Left lung (tissue), 10 donors: ENCODE measurements around the gene PCDHAC1. TPM values are rescaled to one million over a fixed set of nuclear protein-coding genes. Genes with fewer than 3 reads are reported as not detected.

Source experiments
- ATAC-seq: fragments of 200-7000 bp; cut with Tn5 transposase; one replicate; pipeline ENCODE4 v1.9.1; 2020; ENCODE audit warnings: moderate library complexity
- DNase-seq, 4 donors: peaks; one replicate each; pipeline ENCODE4 v3.0.0-alpha.2; 2013 to 2020
- H3K27ac ChIP-seq, 2 donors: fragments of 200-600 bp; sonication (generic) in 1 of 2; one replicate each; pipeline versions ENCODE4 v1.5.0 to v1.8.0; 2020 to 2021
- H3K27me3 ChIP-seq, 2 donors: fragments of 200-600 bp; sonication (generic) in 1 of 2; one replicate each; pipeline versions ENCODE4 v1.5.0 to v1.8.0; 2020 to 2021
- H3K36me3 ChIP-seq, 2 donors: fragments of 200-600 bp; sonication (generic) in 1 of 2; one replicate each; pipeline versions ENCODE4 v1.5.0 to v1.8.0; 2020 to 2021
- H3K4me1 ChIP-seq, 2 donors: fragments of 200-600 bp; one replicate each; pipeline ENCODE4 v1.8.0; 2021
- H3K4me3 ChIP-seq, 2 donors: fragments of 200-600 bp; sonication (generic) in 1 of 2; one replicate each; pipeline versions ENCODE4 v1.5.0 to v1.8.0; 2020 to 2021; ENCODE audit warnings: mild to moderate bottlenecking in 1 of 2
- H3K9me3 ChIP-seq, 2 donors: fragments of 200-600 bp; sonication (generic) in 1 of 2; one replicate each; pipeline versions ENCODE4 v1.5.0 to v1.8.0; 2020 to 2021
- intact Hi-C, 2 donors: fragments of 100-400 bp; cut with DNase I; formaldehyde crosslinking; loops; one replicate each; pipeline versions ENCODE4 v1.11.2 to v1.14.2; 2022
- polyA plus RNA-seq, 6 donors: library from polyadenylated mRNA; unstranded; fragments of 120-200 nt; gene quantifications; one replicate each; pipeline ENCODE4 v1.2.1, GENCODE V29; 2013; ENCODE audit not compliant: insufficient read length in 6 of 6
- total RNA-seq, 2 donors: library from RNA; stranded (reverse); fragmentation: NEBNext Ultra II Directional; extraction: Animal tissue kit (Norgen Biotek cat#: 25700); gene quantifications; one replicate each; pipeline ENCODE4 v1.2.1, GENCODE V29; 2021
- TF ChIP-seq, protein P1 (sequence below), 2 donors: fragments of 200-600 bp; sonication (generic) in 1 of 2; IDR thresholded peaks; one replicate each; pipeline versions ENCODE4 v1.5.0 to v1.8.0; 2021; ENCODE audit warnings: antibody characterized with exemption in 2 of 2
- donor health status: DM: no; HTN: yes; CAD: no.
- donor health status: DM: no; HTN: no; CAD: no.

Gene PCDHAC1
- total and polyA plus RNA-seq, 8 donors = 0.26 to 8.3 (median 0.33) TPM

DNA sequence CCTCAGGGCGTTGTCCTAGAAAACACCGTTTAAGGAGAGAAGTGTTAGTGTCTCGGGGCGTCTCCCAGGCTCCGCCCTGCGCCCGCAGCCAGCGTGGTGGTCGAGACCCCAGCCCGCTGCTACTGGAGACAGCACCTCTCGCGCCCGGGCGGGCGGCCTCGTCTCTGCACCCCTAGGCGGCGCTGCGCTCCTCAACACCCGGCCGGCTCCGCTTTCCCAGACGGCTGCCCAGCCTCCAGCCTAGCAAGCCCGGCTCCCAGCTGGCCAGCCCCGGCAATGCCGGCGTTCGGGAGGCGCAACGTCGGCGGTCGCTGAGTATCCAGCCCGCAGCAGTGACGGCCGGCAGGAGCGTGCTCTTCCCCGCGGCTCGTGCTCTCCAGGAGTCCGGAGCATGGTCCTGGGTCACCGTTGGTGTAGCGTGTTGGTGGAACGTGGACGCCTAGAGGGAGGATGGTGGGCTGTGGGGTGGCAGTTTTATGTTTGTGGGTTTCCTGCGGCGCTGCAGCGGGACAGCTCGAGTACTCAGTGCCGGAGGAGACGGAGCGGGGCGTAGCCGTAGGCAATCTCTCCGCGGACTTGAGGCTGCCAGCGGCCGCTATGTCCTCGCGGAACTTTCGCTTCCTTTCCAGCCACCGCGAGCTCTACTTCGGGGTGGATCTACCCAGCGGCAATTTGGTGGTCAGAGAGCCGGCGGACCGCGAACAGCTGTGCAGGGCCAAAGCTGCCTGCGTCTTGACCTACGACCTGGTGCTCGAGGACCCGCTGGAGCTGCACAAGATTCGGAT lies 536 bp downstream of the PCDHAC1 start:
- DNase-seq = peak; percentile 62 to 93 (median 83)
- H3K4me1 ChIP-seq = peaks cover 0 to 5% of the 10 kb centered on the region in 2 donors
- peaks cover 0 to 1% of the 10 kb centered on the region in 2 donors for H3K9me3 ChIP-seq
- no peak overlapping the region for H3K27ac ChIP-seq
- peaks cover 4 to 78% of the 10 kb centered on the region in 2 donors for H3K27me3 ChIP-seq
- ATAC-seq = peak; percentile 99
- intact Hi-C loops = no loop called here
- TF ChIP-seq, protein P1, sequence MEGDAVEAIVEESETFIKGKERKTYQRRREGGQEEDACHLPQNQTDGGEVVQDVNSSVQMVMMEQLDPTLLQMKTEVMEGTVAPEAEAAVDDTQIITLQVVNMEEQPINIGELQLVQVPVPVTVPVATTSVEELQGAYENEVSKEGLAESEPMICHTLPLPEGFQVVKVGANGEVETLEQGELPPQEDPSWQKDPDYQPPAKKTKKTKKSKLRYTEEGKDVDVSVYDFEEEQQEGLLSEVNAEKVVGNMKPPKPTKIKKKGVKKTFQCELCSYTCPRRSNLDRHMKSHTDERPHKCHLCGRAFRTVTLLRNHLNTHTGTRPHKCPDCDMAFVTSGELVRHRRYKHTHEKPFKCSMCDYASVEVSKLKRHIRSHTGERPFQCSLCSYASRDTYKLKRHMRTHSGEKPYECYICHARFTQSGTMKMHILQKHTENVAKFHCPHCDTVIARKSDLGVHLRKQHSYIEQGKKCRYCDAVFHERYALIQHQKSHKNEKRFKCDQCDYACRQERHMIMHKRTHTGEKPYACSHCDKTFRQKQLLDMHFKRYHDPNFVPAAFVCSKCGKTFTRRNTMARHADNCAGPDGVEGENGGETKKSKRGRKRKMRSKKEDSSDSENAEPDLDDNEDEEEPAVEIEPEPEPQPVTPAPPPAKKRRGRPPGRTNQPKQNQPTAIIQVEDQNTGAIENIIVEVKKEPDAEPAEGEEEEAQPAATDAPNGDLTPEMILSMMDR (IDR thresholded peaks at IDR 0.05) = peak; percentile 61 to 75
- H3K36me3 ChIP-seq = no peaks in the 10 kb centered on the region
- H3K4me3 ChIP-seq = peak overlapping the region; percentile 37 to 46

DNA sequence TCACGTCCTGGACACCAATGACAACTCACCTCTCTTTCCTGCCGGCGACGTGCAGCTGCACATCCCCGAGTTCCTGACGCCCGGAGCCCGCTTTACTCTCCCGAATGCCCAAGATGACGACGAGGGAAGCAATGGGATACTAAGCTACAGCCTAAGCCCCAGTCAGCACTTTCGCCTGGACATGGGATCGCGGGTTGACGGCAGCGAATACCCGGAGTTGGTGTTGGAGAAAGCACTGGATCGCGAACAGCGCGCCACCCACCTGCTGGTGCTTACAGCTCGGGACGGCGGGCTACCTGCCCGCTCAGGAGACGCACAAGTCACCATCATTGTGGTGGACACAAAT lies 1.1 kb downstream of the PCDHAC1 start:
- peaks cover 0 to 5% of the 10 kb centered on the region in 2 donors for H3K4me1 ChIP-seq
- H3K9me3 ChIP-seq = peaks cover 0 to 1% of the 10 kb centered on the region in 2 donors
- no peak overlapping the region for H3K27ac ChIP-seq
- peak in 1 of 4 donors; percentile 74 for DNase-seq
- intact Hi-C loops = no loop called here
- TF ChIP-seq, protein P1 (IDR thresholded peaks at IDR 0.05) = no peak
- H3K27me3 ChIP-seq = peaks cover 4 to 78% of the 10 kb centered on the region in 2 donors
- peak overlapping the region; percentile 37 to 46 for H3K4me3 ChIP-seq
- ATAC-seq = peak; percentile 28
- no peaks in the 10 kb centered on the region for H3K36me3 ChIP-seq

DNA sequence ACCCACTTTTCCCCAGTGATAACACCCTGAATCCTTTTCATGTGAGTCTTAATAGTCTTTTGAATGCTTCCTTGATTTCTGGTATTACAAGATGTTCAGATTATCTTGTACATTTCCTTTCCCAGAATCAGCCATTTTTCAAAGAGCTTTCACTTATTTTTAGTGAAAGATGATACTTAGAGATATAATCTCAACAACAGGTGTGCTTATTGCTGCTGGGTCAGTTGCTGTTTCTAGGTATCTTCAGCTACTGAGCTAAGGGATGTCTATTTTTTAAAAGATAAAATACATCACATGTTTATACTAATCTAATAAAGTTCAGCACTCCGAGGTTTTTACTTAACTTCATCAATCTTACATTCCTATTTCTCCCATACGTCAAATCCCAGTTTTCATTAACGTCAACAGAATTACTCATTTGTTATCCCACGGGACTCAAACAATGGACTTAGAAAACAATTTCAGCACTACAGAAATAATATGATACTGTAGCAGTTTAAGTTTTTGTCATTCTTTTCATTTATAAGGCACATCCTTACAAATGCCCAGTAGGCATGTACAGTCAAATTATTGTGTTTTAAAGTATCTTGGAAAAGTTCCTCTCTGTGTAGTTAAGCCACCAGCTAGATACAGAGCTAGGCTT lies 9.0 kb downstream of the PCDHAC1 start:
- no peak for ATAC-seq
- H3K27ac ChIP-seq = no peak overlapping the region
- TF ChIP-seq, protein P1 (IDR thresholded peaks at IDR 0.05) = no peak
- H3K4me3 ChIP-seq = no peak overlapping the region
- DNase-seq = no peak
- H3K9me3 ChIP-seq = no peaks in the 10 kb centered on the region
- H3K27me3 ChIP-seq = peaks cover 0 to 4% of the 10 kb centered on the region in 2 donors
- intact Hi-C loops = no loop called here
- no peaks in the 10 kb centered on the region for H3K4me1 ChIP-seq
- H3K36me3 ChIP-seq = no peaks in the 10 kb centered on the region

DNA sequence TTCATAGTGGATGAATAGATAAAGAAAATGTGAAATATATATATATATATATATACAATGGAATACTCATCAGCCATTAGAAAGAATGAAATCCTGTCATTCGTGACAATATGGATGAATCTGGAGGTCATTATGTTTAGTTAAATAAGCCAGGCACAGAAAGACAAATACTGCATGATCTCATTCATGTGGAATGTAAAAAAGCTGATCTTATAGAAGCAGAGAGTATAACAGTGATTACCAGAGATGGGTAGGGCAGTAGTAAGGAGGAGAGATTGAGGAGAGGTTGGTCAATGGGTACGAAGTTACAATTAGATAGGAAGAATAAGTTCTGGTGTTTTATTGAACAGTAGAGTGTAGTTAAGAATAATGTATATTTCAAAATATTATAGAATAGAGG lies 20.5 kb downstream of the PCDHAC1 start:
- intact Hi-C loops = no loop called here
- no peak overlapping the region for H3K27ac ChIP-seq

DNA sequence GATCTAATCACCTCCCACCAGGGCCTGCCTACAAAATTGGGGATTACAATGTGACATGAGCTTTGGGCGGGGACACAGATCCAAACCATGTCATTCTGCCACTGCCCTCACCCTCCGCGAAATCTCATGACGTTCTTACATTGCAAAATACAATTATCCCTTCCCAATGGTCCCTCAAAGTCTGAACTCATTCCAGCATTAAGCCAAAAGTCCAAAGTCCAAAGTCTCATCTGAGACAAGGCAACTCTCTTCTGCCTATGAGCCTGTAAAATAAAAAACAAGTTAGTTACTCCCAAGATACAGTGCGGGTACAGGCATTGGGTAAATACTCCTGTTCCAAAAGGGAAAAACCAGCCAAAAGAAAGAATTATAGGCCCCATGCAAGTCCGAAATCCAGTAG lies 25.5 kb downstream of the PCDHAC1 start:
- Histone ChIP-seq H3K4me3 (no peak overlapping the region), H3K4me1 (no peaks in the 10 kb centered on the region), H3K27me3 (no peaks in the 10 kb centered on the region), H3K9me3 (no peaks in the 10 kb centered on the region), H3K36me3 (no peaks in the 10 kb centered on the region), H3K27ac (no peak overlapping the region)
- intact Hi-C loops = no loop called here
- DNase-seq (no peak), ATAC-seq (no peak)
- TF ChIP-seq, protein P1 (IDR thresholded peaks at IDR 0.05) = no peak

More for the DNA sequence above, 20.5 kb downstream of the PCDHAC1 start:
- Histone ChIP-seq H3K27me3 (no peaks in the 10 kb centered on the region), H3K4me1 (no peaks in the 10 kb centered on the region), H3K36me3 (no peaks in the 10 kb centered on the region), H3K4me3 (no peak overlapping the region), H3K9me3 (peaks cover 0 to 11% of the 10 kb centered on the region in 2 donors)
- no peak for DNase-seq
- TF ChIP-seq, protein P1 (IDR thresholded peaks at IDR 0.05) = no peak
- ATAC-seq = no peak
